ENCODE data around the gene DUS4L.
"Not testable (repeated sequence)": the region's sequence is repeated elsewhere in the genome, so short reads cannot be mapped to it uniquely, and the experiment has no call there.

Gene DUS4L

DNA sequence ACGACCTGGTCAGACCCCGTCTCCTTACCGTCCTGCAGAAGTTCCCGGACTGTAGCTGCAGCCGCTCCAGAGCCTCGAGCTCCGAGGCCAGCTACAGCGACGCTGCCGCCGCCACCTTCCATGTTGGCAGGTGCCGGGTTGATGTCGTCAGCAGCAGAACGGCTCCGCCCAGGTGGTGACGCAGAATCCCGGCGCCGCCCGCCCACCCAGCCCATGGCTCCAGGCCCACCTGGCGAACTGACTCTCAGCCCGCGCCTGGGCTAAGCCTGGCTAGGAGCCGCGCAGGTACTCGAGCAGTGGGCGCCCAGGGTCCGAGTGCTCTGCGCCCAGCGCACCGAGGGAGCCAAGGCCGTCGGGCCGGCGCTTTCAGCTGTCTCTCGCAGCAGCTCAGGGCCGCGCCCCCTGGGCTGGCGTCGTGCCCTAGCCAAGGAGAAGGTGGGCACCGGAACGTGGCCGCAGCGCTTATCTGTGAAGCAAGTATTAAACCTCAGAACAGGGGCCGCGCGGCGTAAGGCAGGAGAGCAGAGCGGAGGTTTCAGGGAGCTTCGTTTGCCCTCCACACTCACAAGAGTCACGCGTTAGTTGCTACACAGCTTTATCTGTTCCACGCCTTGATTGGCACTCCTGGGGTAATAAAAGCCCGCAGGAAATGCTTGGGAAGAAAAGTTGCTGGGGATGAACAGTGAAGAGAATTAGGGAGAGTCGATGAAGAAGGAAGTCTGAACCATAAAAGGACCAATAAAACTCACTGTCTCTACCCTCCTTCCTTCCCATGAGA lies at the start of gene DUS4L, which contains the start of gene COG5:
Gene DUS4L (plus strand): TSS at position 197 of the 778 bp plus-strand sequence. CDS start 3,100 bp downstream, outside the sequence.
Gene COG5 (minus strand): TSS at position 146 of the 778 bp plus-strand sequence. CDS start 24 bp downstream, at position 122.
- DNase-seq (ENCODE audit: low read depth): peak; percentile 72

- no peak for DNase-seq (ENCODE audit: low read depth)
These were observed 37.1 kb upstream of the DUS4L start for GRCh38 chr7:107526672-107527071.

GRCh38 chr7:107527196-107527595 lies 36.6 kb upstream of the DUS4L start:
- no peak for DNase-seq (ENCODE audit: low read depth)

GRCh38 chr7:107528461-107528860 lies 35.3 kb upstream of the DUS4L start:
- no peak for DNase-seq (ENCODE audit: low read depth)

DNA sequence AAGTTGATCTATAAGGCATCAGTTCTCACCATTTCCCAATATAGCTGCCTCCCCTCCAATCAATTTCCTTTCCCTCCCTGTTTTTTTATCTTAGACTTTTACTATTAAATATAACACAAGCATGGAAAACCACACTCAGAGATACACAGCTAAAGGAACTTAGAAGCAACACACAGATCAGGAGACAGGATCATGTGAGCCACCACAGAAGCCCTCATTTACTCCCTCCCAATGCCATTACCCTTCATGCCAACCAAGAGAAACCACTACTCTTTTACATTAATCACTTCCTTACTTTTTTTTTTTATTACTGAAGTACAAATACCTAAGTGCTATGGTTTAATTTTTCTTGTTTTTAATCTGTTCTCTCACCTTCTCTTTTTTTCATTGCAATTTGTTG lies 33.0 kb upstream of the DUS4L start:
- no peak for DNase-seq (ENCODE audit: low read depth)

DNA sequence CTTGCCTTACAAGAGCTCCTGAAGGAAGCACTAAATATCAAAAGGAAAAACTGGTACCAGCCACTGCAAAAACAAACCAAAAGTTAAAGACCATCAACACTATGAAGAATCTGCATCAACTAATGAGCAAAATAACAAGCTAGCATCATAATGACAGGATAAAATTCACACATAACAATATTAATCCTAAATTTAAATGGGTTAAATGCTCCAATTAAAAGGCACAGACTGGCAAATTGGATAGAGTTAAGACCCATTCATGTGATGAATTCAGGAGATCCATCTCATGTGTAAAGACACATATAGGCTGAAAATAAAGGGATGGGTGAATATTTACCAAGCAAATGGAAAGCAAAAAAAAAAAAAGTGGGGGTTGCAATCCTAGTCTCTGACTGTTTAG lies 29.6 kb upstream of the DUS4L start:
- no peak for DNase-seq (ENCODE audit: low read depth)

GRCh38 chr7:107537228-107537627 lies 26.5 kb upstream of the DUS4L start:
- DNase-seq (ENCODE audit: low read depth): not testable (repeated sequence)

GRCh38 chr7:107538001-107538400 lies 25.8 kb upstream of the DUS4L start:
- no peak for DNase-seq (ENCODE audit: low read depth)

DNA sequence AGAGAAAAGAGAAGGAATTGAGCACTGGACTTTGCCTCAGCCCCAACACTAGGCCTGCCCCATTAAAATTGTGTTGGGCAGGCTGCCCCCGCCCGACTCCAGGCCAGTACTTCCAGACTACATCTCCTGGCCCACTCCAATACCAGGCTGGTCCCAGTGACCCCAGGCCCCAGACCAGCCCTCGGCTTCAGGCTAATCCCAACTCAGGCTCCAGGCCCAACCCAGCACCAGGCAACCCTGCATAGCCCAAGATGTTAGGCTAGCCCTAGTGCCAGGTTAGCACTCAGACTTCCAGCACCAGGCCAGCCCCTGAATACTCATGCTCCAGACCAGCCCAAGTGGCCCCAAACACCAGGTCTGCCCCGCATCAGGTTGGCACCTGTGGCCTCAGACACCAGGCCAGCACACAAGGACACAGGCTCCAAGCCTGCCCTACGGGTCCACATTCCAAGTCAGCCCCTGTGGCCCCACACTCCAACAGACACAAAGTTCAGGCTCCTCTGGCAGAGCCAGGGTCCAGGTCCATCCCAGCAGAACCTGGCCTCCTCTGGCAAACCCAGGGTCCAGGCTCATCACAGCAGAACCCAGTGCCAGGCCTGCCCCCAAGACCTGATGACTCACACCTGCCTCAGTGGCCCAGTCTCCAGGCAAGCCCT lies 20.3 kb upstream of the DUS4L start:
- no peak for DNase-seq (ENCODE audit: low read depth)

DNA sequence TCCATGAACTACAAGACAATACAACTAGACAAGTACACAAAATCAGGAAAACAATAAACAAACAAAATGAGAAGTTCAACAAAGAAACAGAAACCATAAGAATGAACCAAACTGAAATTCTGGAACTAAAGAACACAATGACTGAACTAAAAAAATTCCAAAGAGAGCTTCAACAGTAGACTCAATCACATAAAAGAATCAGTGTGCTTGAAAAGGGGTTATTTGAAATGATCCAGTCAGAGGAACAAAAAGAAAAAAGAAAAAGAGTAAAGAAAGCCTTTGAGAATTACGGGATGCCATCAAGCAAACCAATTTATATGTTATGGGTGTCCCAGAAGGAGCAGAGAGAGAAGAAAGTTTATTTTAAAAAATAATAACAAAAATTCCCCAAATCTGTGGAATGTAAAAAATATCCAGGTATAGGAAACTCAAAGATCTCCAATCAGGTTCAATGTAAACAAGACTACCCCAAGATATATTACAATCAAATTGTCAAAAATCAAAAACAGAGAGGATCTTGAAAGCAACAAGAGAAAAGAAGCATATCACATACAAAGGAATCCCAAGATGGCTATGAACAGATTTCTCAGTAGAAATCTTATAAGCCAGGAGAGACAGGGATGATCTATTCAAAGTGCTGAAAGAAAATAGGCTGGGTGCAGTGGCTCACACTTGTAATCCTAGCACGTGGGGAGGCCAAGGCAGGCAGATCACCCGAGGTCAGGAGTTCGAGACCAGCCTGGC lies 18.8 kb upstream of the DUS4L start:
- DNase-seq (ENCODE audit: low read depth): no peak

DNA sequence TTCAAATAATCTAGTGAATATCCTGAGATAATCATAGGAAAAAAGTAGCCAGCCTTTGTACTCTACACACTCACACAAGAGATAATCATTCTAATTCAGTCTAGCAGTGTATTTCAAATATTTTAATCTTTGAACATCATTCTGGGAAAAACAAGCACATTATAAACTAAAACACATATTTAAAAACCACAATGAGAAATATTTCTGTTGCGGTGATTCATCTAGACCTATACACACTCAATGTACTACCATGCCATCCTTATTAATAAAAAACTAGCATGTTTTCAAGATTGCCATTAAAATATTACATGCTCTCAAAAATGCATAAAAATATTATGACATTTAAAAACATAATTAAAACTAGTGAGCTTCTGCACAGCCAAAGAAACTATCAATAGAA lies 11.8 kb upstream of the DUS4L start:
- DNase-seq (ENCODE audit: low read depth): no peak

DNA sequence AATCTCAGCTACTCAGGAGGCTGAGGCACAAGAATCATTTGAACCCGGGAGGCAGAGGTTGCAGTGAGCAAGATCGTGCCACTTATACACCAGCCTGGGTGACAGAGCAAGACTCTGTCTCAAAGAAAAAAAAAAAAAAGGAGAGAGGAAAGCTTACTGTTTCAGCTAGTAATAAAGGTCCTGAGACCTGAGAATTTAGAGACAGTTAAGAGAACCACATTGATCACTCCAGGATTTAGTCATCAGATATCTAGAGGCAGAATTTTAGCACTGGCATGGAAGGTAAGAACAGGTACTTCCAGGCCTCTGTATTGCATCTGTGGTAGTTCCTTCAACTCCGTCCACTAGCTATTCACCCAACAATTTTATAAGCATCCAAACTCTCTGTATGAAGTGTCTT lies 7.9 kb upstream of the DUS4L start:
- DNase-seq (ENCODE audit: low read depth): no peak

GRCh38 chr7:107559864-107560263 lies 3.9 kb upstream of the DUS4L start:
- DNase-seq (ENCODE audit: low read depth): no peak

- DNase-seq (ENCODE audit: low read depth): no peak
These were observed 2.8 kb upstream of the DUS4L start for GRCh38 chr7:107560898-107561516.

DNA sequence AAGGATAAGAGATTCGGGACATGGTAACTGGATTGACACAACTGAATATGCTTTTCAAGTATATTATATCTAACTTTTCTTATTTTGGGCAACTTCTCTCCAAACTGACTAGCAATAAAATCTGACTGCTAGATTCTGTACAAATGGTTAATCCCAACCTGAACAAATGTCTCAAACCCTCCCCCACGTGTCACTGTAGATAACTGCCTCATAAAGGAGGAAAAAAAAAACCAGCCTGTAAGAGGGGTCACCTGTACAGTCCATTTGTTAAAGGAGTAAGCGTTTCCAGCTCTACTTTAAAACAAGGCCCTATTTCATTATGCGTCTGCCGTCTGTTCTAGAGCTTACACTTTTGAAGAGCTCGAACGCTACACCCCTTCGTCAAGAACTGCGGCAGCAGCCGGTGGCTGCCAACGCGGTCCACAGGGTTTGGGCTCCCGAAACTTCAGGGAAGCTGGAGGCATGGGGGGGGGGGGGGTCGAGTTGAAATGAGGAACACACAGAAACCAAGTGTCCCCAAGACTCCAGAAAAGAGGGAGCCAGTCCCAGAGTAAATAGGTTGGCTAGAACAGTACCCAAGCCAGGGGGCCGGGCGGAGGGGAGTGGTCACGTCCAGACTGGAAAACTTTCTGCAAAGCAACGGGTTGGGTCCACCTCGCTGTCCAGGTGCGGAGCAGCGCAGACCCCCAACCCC lies 543 bp upstream of the DUS4L start:
- DNase-seq (ENCODE audit: low read depth): peak; percentile 17

DNA sequence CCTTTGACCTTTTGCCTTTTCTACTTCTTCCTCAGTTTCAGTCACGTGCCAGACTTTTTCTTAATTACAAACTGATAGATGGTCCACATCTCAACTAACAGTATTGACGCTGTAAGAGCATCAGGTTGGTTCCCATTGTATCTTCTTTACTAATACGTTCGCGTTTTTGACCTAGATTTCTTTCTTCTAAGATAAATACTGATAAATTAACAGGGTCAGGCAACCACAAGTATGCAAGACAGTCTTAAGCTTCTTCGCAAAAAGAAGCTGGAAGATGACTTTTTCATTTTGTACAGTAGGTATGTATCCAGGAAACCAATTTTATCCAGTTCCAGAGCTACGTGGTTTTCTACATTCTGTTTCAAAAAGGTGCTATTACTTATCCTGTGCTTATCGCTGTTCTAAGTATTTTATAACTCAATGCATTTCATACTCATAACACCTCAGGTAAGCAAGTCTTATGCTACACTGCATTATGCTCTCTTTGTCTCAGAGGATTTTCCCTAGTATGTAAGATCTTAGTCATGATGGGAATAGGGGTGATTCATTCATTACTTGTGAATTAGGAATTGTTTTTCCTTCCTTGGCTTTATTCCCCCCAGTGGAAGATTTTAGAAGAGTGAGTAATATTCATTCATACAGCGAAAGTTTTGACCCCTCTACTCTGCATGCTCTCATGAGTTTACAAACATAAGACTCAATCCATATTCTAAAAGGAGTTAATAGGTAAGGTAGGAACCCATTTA lies 955 bp downstream of the DUS4L start:
- no peak for DNase-seq (ENCODE audit: low read depth)

GRCh38 chr7:107570298-107570697 lies 6.5 kb downstream of the DUS4L start:
- DNase-seq (ENCODE audit: low read depth): no peak

- DNase-seq (ENCODE audit: low read depth): no peak
These were observed 9.8 kb downstream of the DUS4L start for GRCh38 chr7:107573537-107573936.

- no peak for DNase-seq (ENCODE audit: low read depth)
These were observed 15.7 kb downstream of the DUS4L start for GRCh38 chr7:107579554-107579884.

DNA sequence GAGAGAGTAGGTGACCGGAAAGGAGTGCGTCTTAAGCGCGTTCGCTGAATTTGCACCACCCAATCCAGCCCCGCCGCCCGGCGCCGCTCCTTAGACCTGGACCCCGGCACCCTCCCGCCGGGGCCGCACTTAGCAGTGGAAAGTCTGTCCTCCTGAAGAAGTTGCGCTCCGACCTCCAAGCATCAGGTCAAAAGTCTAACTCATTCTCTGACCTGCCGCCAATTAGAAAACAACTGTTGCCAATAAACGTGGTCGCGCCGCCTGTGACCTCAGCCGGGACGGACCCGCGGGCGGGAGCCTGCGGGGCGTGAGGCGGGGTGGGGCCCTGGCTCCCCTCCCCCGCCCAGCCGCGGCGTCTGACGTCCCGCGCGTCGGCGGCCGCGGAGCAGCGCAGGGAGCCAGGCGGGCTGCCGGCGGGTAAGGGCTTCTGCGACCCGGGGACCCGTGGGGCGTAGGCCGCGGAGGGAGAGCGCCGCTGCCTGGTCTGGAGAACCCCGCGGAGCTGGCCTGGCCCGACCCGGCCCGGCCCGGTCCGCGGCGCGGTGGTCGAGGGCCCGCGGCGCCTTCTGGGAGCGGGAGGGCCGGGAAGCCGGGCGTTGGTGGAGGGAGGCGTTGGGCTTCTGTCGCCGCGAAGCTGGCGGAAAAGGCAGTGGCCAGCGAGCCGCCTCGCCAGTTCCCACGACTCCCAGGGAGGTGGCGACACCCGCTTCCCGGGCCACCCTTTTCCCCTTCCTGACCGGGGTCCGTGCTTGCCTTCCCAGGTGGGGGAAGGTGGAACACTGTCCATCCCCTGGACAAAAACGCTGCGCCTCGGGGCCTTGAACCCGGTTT lies 16.3 kb downstream of the DUS4L start, which contains the start of gene BCAP29:
Gene BCAP29 (plus strand): TSS at position 362 of the 831 bp plus-strand sequence. CDS start 527 bp downstream, outside the sequence.
- DNase-seq (ENCODE audit: low read depth): peak; percentile 25

Data from stimulated activated CD8-positive, alpha-beta memory T cell treated with anti-CD3 and anti-CD28 coated beads, Interleukin-12 subunit alpha, Interleukin-12 subunit beta, amount 100 ng/mL, for 1 hour (primary cell).